GM18858 (cell line): ENCODE results near the gene SCG2.

Experiments
- ATAC-seq: cut with Tn5 transposase; IDR thresholded peaks from one replicate; pipeline ENCODE4 v1.9.1; 2021; ENCODE audit not compliant: unreplicated experiment

Gene SCG2, protein sequence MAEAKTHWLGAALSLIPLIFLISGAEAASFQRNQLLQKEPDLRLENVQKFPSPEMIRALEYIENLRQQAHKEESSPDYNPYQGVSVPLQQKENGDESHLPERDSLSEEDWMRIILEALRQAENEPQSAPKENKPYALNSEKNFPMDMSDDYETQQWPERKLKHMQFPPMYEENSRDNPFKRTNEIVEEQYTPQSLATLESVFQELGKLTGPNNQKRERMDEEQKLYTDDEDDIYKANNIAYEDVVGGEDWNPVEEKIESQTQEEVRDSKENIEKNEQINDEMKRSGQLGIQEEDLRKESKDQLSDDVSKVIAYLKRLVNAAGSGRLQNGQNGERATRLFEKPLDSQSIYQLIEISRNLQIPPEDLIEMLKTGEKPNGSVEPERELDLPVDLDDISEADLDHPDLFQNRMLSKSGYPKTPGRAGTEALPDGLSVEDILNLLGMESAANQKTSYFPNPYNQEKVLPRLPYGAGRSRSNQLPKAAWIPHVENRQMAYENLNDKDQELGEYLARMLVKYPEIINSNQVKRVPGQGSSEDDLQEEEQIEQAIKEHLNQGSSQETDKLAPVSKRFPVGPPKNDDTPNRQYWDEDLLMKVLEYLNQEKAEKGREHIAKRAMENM

DNA sequence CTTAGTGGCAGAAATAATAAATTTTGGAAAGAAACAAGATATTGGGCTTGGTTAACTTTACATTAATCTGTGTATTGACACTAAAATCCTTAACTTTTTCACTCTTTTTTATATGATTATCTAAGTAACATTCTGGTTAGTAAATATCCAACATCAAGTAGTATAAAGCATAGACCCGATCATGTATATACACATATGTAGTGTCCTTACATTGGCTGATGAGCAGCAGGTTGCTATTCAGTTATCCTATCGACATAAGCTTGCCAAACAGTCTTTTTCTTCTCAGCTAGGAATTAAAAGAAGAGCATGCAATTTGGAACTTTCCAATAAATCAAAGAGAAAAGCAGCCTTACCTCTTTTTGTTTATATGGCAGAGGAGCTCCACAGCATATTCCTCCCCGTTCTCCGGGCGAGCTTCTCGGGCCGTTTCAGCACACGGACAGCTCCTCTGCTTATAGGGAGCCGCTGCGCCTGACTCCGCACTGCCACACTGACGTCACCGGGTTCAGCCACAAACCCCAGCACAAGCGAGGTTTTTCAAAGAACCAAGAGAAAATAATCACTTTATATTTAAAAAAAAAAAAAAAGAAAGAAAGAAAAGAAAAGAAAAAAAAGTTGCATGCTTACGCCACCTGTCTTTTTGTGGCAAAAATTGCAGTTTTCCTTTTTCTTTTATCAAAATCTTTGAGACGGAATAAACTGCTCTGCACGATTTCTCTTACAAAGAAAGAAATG is at the start of gene SCG2:
SCG2 (minus strand) TSS at position 430 of the 735 bp plus-strand sequence. CDS start 3,079 bp downstream, outside the sequence.
- ATAC-seq: no peak

DNA sequence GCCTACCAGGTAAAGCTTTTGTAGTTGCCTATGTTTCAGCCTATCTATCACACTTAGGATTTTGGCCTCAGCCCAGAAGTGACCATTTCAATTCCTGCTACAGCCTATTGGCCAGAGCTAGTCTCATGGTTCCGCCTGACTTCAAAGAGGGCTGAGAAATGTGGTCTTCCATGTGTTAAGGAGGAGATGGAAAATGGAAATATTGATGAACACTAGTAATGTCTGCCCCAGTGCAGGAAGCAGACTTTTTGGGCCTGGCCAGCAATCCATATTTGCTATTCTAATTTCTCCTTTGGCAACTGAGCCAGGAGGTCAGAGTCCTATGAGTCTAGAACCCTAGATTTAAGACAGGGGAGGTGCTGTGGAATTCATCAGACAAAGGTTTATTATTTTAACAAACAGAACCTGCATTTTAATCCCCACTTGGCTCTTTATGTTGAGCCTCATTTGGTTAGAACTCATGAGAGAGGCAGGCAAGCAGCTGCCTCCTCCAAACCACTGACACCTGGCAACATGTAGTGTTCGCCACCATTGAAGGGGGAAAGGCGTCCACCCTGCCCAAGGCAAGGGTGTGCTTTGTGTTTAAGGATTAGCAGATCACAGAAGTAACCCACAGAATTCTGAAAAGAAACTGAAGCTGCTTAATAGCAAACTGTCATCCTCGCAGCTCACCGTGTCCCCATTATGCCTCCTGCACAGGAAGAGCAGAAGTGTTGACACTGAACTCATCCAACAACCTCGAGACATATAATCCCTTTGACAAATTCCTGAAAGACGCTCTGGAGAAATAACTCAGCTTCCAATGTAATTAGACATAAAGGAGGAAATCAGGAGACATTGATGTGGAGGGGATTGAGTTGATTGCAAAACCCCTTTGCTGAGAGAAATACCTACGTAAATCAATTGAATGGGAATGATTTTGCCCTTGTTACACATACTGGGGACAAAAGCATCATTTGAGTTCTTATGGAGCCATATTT is 47.7 kb upstream of the SCG2 start:
- no peak for ATAC-seq

DNA sequence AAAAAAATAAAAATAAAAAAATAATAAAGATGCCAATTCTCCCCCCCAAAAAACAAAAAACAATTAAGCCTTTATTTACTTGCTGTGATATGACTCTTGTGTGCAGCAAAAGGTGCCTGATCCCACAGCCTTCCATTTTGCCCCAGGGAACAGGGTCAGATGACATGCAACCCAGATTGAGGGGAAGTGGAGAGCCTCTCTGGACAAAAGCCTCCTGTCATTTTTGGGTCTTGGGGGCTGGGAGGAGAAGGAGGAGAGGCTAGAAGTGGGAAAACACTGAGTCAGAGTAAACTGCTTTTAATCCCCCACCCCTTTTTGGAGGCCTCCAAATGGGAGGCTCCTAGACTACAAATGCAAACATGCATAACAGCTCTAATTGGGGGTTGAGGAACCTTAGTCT is 46.6 kb upstream of the SCG2 start:
- no peak for ATAC-seq

DNA sequence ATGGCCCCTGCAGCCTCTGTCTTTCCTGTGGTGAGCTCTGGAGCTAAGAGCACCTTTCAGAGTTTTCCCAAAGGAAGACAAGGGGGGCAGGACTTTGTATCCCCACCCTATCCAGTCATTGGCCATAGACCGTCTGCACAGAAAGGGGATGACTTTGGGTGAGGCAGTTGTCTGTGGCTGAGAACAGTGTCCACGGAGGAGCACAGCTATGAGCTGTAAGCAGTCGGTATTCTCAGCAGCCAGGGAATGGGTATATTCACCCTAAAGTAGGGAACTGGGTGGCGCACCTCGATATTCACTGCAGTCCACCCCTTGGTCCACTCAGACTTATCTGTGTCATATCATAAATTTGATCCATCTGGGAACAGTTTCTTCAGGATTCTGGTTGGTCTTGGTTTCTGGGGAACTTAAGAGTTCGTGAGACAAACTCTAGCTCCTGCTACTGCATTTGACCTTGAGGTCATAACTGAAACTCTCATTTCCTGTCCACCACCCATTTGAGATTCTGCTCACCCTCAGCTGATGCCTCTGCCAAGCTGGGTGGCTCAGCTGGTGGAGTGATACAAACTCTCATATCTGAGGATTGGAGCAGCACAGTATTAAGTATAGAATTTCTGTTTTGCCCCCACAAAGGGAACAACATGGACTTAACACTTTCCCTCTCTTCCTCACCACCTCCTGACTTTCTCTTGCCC is 45.2 kb upstream of the SCG2 start:
- ATAC-seq: peak; percentile 95

DNA sequence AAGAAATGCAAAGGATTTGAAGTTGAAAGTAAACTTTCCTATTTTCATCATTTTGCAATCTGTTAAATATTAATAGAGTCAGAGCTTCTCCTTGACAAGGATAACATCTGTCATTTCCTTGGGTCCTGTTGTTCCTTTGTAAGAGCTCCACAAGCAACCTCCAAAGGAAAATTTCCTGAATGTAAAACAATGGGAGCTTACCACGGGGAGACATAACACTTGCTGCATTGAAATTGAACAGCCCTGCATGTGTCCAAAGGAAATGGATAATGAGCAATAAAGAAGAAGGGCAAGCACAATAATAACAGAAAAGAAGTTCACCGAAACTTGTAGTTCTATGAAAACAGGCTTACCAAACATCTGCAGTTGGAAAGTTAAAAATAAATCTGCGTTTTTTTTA is 42.0 kb upstream of the SCG2 start:
- no peak for ATAC-seq

DNA sequence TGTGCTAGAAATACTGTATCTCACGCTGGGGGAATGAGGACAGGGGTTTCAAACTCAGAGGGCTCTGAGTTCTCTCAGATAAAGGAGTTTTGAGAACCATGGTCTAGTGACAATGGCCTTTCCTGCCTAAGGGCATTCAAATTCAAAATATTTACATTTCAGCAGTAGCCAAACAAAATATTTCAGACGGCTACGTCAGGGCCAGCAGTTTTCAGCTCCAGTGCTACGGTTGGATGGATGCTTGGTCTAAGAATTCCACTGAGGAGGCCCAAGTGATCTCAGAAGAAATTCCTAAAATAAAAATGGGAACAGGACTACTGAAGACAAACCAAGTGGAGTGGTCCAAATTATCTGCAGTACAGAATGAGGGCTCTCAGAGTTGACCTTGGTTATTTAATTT is 41.1 kb upstream of the SCG2 start:
- ATAC-seq: no peak

DNA sequence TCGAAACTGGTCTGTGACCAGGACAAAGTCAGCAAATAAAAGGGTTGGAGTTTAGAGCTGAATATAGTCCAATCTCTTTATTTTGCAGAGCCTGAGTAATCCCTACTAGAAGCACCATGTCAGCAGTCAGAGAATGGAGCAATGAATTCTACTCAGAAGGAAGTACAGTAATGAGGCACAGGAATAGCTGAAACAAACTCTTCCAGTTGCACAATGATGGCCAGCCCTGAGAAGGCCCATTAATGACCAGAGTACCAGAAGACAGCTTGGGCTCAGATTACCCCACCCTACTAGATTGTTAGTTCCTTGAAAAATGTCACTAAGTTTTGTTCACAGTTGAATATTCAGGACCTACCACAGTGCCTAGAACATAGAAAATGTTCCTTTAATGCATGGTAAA is 40.3 kb upstream of the SCG2 start:
- no peak for ATAC-seq

DNA sequence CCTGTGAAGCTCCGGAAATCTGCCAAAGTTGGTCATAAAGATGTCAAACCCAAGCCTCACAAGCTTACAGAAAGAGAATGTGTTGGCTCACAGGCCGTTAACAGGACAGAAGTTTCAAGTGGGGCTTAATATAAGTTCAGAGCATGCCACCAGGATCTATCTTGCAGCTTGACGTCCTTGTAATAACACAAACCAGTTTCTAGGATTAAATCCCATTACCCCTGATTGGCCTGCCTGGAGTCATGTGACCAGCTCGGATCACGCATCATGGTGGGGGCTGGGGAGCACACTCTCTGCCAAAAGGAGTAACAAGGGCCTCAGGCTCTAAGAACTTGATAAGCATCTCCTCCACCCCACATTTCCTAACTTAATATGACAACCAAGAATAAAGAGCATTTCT is 38.9 kb upstream of the SCG2 start:
- ATAC-seq: no peak

DNA sequence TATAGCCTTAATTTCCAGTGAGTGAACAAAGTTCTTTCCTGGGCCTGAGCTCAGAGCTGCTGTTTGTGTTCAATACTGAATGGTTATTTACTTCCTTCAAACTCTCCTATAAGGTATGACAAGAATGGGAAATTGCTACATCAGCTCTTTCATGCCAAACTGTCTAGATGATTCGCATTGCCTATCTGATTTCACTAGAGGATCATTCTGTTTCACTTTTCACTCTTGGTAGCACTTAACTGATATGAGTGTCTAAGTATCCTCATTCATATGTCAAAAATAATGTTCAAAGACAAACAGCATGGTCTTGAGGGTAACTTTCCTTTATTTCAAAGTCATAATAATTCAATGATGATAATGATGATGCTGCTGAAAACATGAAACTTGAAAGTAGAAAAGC is 32.9 kb upstream of the SCG2 start:
- ATAC-seq: no peak

DNA sequence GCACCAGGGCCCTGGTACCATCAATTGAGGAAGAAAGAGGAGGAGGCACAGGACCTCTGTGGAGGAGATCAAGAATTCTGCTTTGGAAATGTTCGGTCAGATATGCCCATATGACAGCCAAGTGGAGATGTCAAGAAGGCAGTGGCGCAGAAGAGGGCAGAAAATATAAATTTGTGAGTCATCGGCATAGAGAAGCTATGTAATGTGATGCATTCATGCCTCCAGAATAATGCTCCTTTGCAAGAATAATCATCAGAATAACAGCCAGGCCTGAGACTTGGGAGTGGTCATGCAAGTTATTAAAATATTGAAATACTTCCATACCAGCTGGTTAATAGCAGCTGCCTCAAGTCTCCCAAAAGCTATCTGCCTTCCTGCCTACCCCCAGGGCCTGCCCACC is 32.1 kb upstream of the SCG2 start:
- no peak for ATAC-seq

DNA sequence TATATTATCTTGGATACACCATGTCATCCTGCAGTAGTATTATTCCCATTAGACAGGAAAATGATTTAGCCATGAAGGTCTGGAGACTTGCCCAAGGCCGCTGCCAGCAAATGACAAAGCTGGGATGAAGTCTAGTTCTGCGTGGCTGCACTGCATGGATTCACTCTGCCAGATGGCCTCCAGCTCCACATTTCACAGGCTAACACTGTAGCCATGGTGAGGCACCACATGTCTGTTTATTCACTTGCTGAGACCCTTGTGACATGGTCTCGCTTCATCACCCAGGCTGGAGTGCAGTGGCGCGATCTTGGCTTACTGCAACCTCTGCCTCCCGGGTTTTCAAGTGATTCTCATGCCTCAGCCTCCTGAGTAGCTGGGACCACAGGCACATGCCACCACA is 31.5 kb upstream of the SCG2 start:
- ATAC-seq: no peak

DNA sequence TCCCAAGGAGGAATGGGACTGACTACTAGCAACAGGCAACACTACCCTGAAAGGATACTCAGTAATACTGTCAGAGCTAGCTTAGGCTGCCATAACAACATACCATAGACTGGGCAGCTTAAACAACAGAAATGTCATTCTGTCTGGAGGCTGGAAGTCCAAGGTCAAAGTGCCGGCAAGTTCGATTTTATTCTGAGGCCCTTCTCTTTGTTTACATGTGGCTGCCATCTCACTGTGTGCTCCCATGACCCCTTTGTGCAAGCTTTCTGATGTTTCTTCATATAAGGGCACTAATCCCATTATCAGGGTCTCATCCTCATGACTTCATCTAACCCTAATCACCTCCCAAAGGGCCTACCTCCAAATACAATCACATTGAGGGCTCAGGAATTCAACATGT is 30.7 kb upstream of the SCG2 start:
- no peak for ATAC-seq

DNA sequence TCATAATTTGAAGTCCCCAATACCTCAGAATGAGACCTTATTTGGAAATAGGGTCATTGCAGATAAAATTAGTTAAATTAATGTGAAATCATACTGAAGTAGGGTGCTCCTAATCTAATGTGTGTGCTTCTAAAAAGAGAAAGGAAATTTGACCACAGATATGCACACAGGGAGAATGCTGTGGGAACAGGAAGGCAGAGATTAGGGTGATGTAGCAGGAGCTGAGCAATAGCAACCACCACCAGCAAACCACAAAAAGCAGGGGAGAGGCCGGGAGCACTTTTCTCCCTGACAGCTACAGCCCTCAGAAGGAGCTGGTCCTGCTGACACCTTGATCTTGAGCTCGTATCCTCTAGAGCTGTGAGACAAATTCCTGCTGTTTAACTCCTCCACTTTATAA is 24.6 kb upstream of the SCG2 start:
- ATAC-seq: no peak

DNA sequence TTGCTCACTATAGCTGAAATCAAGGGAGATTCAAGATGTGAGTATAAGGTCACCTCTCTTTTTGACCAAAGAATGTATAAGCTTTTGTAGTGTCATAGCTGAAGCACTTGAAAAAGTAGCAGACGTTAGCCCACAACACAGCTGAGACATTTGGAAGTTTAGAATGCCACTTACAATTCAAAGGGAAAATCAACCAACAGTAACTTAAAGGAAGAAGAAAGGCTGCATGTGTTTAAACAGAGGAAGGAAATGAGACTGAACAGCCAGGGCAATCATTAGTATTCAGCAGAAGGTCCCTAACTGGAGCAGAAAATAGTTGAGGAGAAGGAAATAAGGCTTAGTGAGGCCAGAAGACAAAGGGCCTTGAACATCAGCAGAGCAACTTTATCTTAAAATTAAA is 23.5 kb upstream of the SCG2 start:
- no peak for ATAC-seq

DNA sequence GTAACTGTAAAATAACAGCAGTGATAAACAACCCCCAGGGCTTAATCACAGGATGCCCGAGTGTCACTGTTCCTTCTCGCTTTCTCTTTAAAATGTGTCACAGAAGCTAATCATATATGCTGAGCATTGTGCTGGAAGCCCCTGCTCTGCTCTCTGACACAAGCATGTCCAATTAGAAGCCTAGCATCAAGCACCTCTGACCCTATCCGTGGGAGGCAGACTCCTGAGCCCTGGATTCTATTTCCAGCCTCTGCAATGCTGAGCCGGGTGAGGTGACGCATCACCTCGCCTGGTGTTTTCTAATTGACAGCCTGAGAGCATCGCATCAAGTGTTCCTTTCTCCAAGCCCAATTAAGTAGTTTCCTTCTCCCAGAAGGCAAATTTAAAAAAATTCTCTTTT is 19.7 kb upstream of the SCG2 start:
- no peak for ATAC-seq

DNA sequence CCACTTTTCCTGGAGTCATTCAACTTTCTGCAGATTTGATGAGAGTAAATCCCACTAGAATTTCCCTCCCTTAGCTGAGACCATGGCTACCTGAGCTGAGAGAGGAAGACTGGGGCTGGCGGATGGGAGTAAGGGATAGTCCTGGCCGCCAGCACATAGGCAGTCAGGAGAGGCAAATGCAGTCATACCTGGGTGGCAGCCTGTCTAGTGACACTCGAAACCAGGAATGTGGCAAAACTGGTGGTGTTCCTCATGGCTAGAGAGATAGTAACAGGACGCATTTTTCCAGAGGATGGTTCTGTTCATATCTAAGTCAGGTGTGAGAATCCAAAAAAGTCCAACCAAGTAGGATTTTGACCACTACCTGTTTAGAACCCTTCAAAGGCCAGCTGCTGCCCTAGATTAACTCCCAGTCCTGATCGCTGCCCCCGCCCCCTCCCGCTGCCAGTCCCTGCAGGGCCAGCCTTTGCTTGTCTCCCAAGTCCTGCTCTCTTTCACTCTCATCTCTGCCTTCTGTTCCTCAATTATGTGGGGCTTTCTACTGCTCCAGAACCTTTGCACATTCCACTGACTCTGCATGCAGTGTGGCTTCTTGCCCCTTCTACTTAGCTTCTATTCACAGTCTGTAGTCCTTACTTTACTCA is 17.4 kb upstream of the SCG2 start:
- ATAC-seq: no peak

DNA sequence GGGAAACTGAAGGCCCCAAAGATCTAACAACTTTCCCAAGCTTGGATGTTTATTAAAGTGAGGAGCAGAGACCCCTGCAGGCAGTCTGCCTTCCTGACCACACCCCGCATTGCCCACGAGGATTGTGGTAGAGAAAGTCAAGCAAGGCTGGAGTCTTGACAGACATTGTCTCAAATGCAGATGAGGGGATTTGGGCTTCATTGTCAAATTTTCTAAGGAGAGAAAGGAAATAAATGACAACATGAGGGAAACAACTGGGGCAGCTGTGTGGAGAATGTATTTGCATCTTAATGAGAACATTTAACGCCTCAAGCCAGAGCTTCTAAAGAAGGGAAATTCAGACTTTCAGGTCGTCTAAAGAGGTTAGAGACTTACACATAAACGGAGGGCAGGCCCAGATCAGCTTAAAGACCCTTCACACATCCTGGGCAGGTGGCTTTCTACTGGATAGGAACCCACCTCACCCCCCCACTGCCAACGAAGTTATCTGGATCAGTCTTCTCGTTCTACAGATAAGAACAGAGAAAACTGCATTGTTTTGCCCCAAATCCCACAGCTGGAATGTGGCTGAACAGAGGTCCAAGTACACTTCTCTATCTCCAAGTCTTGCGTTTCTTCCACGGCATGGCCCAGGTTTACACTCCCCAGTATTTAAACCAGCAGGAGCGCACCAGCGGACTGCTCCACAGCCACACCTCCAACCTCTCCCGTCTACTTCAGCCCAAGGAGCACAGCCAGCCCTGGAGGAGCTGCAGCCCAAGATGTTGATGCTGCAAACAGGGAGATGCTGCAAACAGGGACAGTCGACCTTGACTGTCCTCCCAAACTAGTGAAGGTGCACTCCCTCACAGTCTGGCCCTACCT is 16.2 kb upstream of the SCG2 start:
- ATAC-seq: no peak

DNA sequence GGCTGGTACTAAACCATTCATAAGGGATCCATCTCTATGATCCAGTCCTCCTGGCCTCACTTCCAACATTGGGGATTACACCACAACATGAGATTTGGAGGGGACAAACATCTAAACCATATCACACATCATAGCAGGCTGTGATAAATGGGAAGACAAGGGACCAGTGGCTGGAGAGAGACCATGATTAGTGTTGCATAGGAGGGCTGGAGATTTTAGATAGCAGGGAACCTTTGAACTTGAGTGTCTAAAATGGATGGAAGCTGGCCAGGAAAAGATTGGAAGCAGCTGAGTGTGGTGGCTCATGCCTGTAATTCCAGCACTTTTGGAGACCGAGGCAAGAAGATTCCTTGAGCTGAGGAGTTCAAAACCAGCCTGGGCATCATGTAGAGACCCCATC is 12.4 kb upstream of the SCG2 start:
- no peak for ATAC-seq
